ENCODE measurements around the gene LBP.

GRCh38 chr20:38338849-38339520 lies 7.3 kb upstream of the LBP start:
- no peak for TF ChIP-seq CTCF (IDR thresholded peaks at IDR 0.05)
- no peak for TF ChIP-seq POLR2A (IDR thresholded peaks at IDR 0.05)
